ENCODE measurements around the gene MRAP2. TPM values are rescaled to one million over a fixed set of nuclear protein-coding genes. Genes with fewer than 3 reads are reported as not detected.

Gene MRAP2
- polyA plus RNA-seq, 3 donors = not detected

DNA sequence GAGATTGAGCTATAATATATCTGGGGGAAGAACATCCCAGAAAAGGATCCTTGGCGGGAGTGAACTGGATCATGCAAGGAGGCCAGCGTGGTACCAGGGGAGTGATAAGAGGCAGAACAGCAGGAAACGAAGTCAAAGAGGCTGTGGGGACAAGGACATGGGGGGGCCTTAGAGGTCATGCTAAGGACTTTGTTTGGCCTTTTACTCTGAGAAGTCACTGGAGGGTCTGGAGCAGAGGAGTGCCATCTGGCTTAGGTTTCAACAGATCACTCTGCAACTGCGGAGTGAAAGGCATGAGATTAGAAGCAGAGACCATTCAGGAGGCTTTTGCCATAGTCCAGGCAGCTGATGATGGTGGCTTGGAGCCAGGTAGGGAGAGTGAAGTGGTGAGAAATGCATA lies 24.3 kb downstream of the MRAP2 start:
- no peaks in the 10 kb centered on the region for H3K4me1 ChIP-seq (ENCODE audit: control insufficient read depth in 1 of 2, insufficient read depth in 2 of 2, low read length in 2 of 2)
- no peaks in the 10 kb centered on the region for H3K27me3 ChIP-seq (ENCODE audit: control insufficient read depth in 2 of 2, insufficient read depth in 2 of 2, low read length in 2 of 2)
- 91% methylated on average over 4 of the region's 4 CpGs for WGBS (ENCODE audit: insufficient coverage)
- TF ChIP-seq, protein P1, sequence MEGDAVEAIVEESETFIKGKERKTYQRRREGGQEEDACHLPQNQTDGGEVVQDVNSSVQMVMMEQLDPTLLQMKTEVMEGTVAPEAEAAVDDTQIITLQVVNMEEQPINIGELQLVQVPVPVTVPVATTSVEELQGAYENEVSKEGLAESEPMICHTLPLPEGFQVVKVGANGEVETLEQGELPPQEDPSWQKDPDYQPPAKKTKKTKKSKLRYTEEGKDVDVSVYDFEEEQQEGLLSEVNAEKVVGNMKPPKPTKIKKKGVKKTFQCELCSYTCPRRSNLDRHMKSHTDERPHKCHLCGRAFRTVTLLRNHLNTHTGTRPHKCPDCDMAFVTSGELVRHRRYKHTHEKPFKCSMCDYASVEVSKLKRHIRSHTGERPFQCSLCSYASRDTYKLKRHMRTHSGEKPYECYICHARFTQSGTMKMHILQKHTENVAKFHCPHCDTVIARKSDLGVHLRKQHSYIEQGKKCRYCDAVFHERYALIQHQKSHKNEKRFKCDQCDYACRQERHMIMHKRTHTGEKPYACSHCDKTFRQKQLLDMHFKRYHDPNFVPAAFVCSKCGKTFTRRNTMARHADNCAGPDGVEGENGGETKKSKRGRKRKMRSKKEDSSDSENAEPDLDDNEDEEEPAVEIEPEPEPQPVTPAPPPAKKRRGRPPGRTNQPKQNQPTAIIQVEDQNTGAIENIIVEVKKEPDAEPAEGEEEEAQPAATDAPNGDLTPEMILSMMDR (IDR thresholded peaks at IDR 0.05) = no peak
- H3K9me3 Mint-ChIP-seq = peaks cover 0 to 3% (median 1%) of the 10 kb centered on the region in 7 donors
- no peaks in the 10 kb centered on the region for H3K9me3 ChIP-seq (replicated peaks in 1 of 2; ENCODE audit: control insufficient read depth in 1 of 2, insufficient read depth in 1 of 2, low read length in 2 of 2)
- H3K27ac Mint-ChIP-seq = no peak overlapping the region
- H3K4me1 Mint-ChIP-seq = no peaks in the 10 kb centered on the region
- H3K27ac ChIP-seq (ENCODE audit: low read depth in 1 of 2, low read length in 2 of 2) = no peak overlapping the region
- H2AFZ ChIP-seq (ENCODE audit: insufficient read depth, low read depth, low read length, poor library complexity, severe bottlenecking) = no peak overlapping the region
- no peak overlapping the region for H3K4me3 ChIP-seq (replicated peaks in 1 of 3; ENCODE audit: low read depth in 2 of 3, low read length in 3 of 3)
- DNase-seq = no peak
- H3K27me3 Mint-ChIP-seq (ENCODE audit: low read depth in 3 of 3) = peaks cover 0 to 2% (median 1%) of the 10 kb centered on the region in 3 donors
- no peak overlapping the region for H3K4me2 ChIP-seq (replicated peaks; ENCODE audit: extremely low read depth, low read length, poor library complexity, severe bottlenecking)
- intact Hi-C loops (cut with micrococcal nuclease) = no loop called here
- H4K20me1 ChIP-seq (ENCODE audit: insufficient read depth, low read length) = no peaks in the 10 kb centered on the region
- H3K36me3 ChIP-seq (replicated peaks in 1 of 2; ENCODE audit: control insufficient read depth in 1 of 2, insufficient read depth in 2 of 2, low read length in 2 of 2) = no peaks in the 10 kb centered on the region
- H3K36me3 Mint-ChIP-seq = no peaks in the 10 kb centered on the region
- H3K4me3 Mint-ChIP-seq = no peak overlapping the region
- H3K9ac ChIP-seq (ENCODE audit: insufficient read depth, low read length, poor library complexity, severe bottlenecking) = no peak overlapping the region
- no peaks in the 10 kb centered on the region for H3K79me2 ChIP-seq (ENCODE audit: insufficient read depth, low read length)

DNA sequence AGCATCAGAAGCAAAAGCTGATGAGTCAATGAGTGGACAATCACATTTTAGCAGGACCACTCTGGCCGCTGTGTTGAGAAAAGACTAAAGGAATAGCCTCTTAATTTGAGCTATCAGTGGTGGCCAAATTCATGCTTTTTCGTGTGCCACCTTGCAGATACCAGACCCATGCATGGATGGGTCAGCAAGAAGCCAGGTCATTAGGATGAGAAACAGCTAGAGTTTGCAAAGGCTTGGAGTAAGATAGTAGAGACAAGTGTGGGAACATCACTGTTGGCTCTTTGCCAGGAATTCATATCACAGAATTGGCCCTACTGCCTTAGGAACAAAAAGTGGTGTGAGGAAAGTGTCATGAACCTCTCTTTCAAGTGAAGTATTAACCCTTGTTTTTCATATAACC lies 25.5 kb downstream of the MRAP2 start:
- Histone ChIP-seq H3K4me1 (ENCODE audit: control insufficient read depth in 1 of 2, insufficient read depth in 2 of 2, low read length in 2 of 2) (no peaks in the 10 kb centered on the region), H3K9ac (ENCODE audit: insufficient read depth, low read length, poor library complexity, severe bottlenecking) (no peak overlapping the region), H3K27me3 (ENCODE audit: control insufficient read depth in 2 of 2, insufficient read depth in 2 of 2, low read length in 2 of 2) (no peaks in the 10 kb centered on the region), H3K27ac (ENCODE audit: low read depth in 1 of 2, low read length in 2 of 2) (no peak overlapping the region), H3K36me3 (replicated peaks in 1 of 2; ENCODE audit: control insufficient read depth in 1 of 2, insufficient read depth in 2 of 2, low read length in 2 of 2) (no peaks in the 10 kb centered on the region), H3K79me2 (ENCODE audit: insufficient read depth, low read length) (no peaks in the 10 kb centered on the region), H4K20me1 (ENCODE audit: insufficient read depth, low read length) (no peaks in the 10 kb centered on the region), H3K4me3 (replicated peaks in 1 of 3; ENCODE audit: low read depth in 2 of 3, low read length in 3 of 3) (no peak overlapping the region), H3K9me3 (replicated peaks in 1 of 2; ENCODE audit: control insufficient read depth in 1 of 2, insufficient read depth in 1 of 2, low read length in 2 of 2) (peaks cover 0 to 2% of the 10 kb centered on the region in 2 donors), H2AFZ (ENCODE audit: insufficient read depth, low read depth, low read length, poor library complexity, severe bottlenecking) (no peak overlapping the region), H3K4me2 (replicated peaks; ENCODE audit: extremely low read depth, low read length, poor library complexity, severe bottlenecking) (no peak overlapping the region)
- DNase-seq = no peak
- intact Hi-C loops (cut with micrococcal nuclease) = no loop called here
- WGBS (ENCODE audit: insufficient coverage) = 80% methylated on average over 2 of the region's 2 CpGs
- no peak overlapping the region for H3K27ac Mint-ChIP-seq
- peaks cover 0 to 3% (median 2%) of the 10 kb centered on the region in 7 donors for H3K9me3 Mint-ChIP-seq
- H3K4me3 Mint-ChIP-seq = no peak overlapping the region
- H3K4me1 Mint-ChIP-seq = no peaks in the 10 kb centered on the region
- H3K27me3 Mint-ChIP-seq (ENCODE audit: low read depth in 3 of 3) = peaks cover 0 to 2% (median 1%) of the 10 kb centered on the region in 3 donors
- TF ChIP-seq, protein P1 (IDR thresholded peaks at IDR 0.05) = no peak
- no peaks in the 10 kb centered on the region for H3K36me3 Mint-ChIP-seq

Measured in CD14-positive monocyte (primary cell).